Esophagus mucosa (tissue), 1 donor: ENCODE data around the gene RAB2B. TPM values are rescaled to one million over a fixed set of nuclear protein-coding genes. Genes with fewer than 3 reads are reported as not detected.

Source experiments
- total RNA-seq: library from RNA; stranded (reverse); gene quantifications from one replicate; pipeline ENCODE4 v1.2.4, GENCODE V29; 2023
- donor health status: DM: yes; HTN: yes; CAD: no.

Gene RAB2B
- total RNA-seq, 1 donor from 2014 or later, result 11.4 TPM

Other genes starting within 250 kb of the RAB2B start
- gene HNRNPC, start 207.5 kb downstream of the RAB2B start, total RNA-seq, result 415 TPM
- not detected for gene RPGRIP1, start 196.9 kb downstream of the RAB2B start, total RNA-seq
- 40.3 TPM for gene SUPT16H, start 92.9 kb downstream of the RAB2B start, total RNA-seq
- gene CHD8, start 20.8 kb downstream of the RAB2B start, total RNA-seq, result 46.3 TPM
- gene TOX4, start 236 bp upstream of the RAB2B start, total RNA-seq, result 70.6 TPM
- gene METTL3, start 34.4 kb upstream of the RAB2B start, total RNA-seq, result 20.9 TPM
- 1.4 TPM for gene SALL2, start 49.4 kb upstream of the RAB2B start, total RNA-seq
- gene OR10G3, start 103.1 kb upstream of the RAB2B start, total RNA-seq, result not detected
- not detected for gene OR10G2, start 158.0 kb upstream of the RAB2B start, total RNA-seq
- gene OR4E2, start 176.9 kb upstream of the RAB2B start, total RNA-seq, result not detected
- not detected for gene OR4E1, start 196.9 kb upstream of the RAB2B start, total RNA-seq